ENCODE data around the gene ITPA. TPM values are rescaled to one million over a fixed set of nuclear protein-coding genes. Genes with fewer than 3 reads are reported as not detected.

Gene ITPA
- total and polyA plus RNA-seq, 2 of the 8 experiments (the other 6 are each of a cell fraction or from before 2014, with no cell fraction given): 88.2 to 94.0 TPM

GRCh38 chr20:3262566-3262965, 53.3 kb downstream of the ITPA start:
- POLR2A ChIA-PET (ENCODE audit: partially characterized antibody): no interaction called here
- no peaks in the 10 kb centered on the region for H3K27me3 ChIP-seq (replicated peaks in 1 of 4; ENCODE audit: control insufficient read depth in 3 of 4, extremely low read depth in 1 of 4, insufficient read depth in 3 of 4, low read length in 3 of 4)
- no peak overlapping the region for H2BK15ac ChIP-seq (ENCODE audit: low read length)
- TF ChIP-seq HDAC2 (IDR thresholded peaks at IDR 0.05; ENCODE audit: borderline replicate concordance in 1 of 2, low read depth in 2 of 2, low read length in 2 of 2) (no peak), MAX (IDR thresholded peaks at IDR 0.05) (no peak), TBP (IDR thresholded peaks at IDR 0.05; ENCODE audit: low read depth, low read length) (no peak), SAP30 (IDR thresholded peaks at IDR 0.05; ENCODE audit: insufficient read depth, insufficient replicate concordance, low read length) (no peak), PHF8 (conservative IDR thresholded peaks at IDR 0.05; ENCODE audit: low read depth, low read length) (no peak), SP2 (IDR thresholded peaks at IDR 0.05; ENCODE audit: low read length) (no peak), RFX5 (IDR thresholded peaks at IDR 0.05; ENCODE audit: borderline replicate concordance, low read depth, low read length) (no peak), FOSL1 (IDR thresholded peaks at IDR 0.05; ENCODE audit: insufficient read depth, low read depth, low read length) (no peak), CEBPB (IDR thresholded peaks at IDR 0.05; ENCODE audit: low read depth, low read length) (no peak), CTCF (IDR thresholded peaks at IDR 0.05; ENCODE audit: control extremely low read depth in 1 of 3, insufficient read depth in 1 of 3, low read depth in 1 of 3, low read length in 3 of 3) (no peak), CHD2 (IDR thresholded peaks at IDR 0.05; ENCODE audit: low read length) (no peak), GTF2F1 (IDR thresholded peaks at IDR 0.05; ENCODE audit: borderline replicate concordance, low read depth, low read length) (no peak), BCL11A (IDR thresholded peaks at IDR 0.05; ENCODE audit: low read depth in 2 of 2, low read length in 2 of 2) (no peak)

More at GRCh38 chr20:3262566-3262965, 53.3 kb downstream of the ITPA start:
- FAIRE-seq (no peak), DNase-seq (ENCODE audit: low read depth in 1 of 2, low spot score in 2 of 2) (no peak)
- Histone ChIP-seq H4K8ac (ENCODE audit: extremely low read depth, insufficient read depth, low read length) (no peak overlapping the region), H3K23me2 (ENCODE audit: low read depth, low read length) (no peaks in the 10 kb centered on the region), H3K27ac (ENCODE audit: low read depth, low read length) (no peak overlapping the region), H3K4me1 (replicated peaks in 1 of 4; ENCODE audit: control insufficient read depth in 3 of 4, insufficient read depth in 4 of 4, low read length in 3 of 4) (no peaks in the 10 kb centered on the region), H3K4me3 (ENCODE audit: extremely low read depth in 1 of 4, insufficient read depth in 2 of 4, low read depth in 3 of 4, low read length in 4 of 4) (no peak overlapping the region), H2BK5ac (ENCODE audit: low read depth, low read length) (no peak overlapping the region), H4K91ac (replicated peaks; ENCODE audit: insufficient read length, low read length) (no peak overlapping the region), H2BK12ac (ENCODE audit: low read depth, low read length) (no peak overlapping the region), H2AK5ac (ENCODE audit: low read depth, low read length) (no peak overlapping the region), H4K20me1 (replicated peaks in 1 of 2; ENCODE audit: control insufficient read depth in 1 of 2, insufficient read depth in 2 of 2, low read length in 2 of 2) (no peaks in the 10 kb centered on the region), H3K23ac (ENCODE audit: insufficient read length) (no peak overlapping the region), H3K9me3 (ENCODE audit: insufficient read depth in 2 of 2, low read depth in 1 of 2, low read length in 1 of 2) (no peaks in the 10 kb centered on the region), H3K14ac (ENCODE audit: insufficient read length) (no peak overlapping the region), H3K4me2 (ENCODE audit: insufficient read depth in 1 of 2, low read depth in 2 of 2, low read length in 2 of 2) (no peak overlapping the region), H4K5ac (ENCODE audit: insufficient read length, low read depth, low read length) (no peak overlapping the region), H3K9ac (replicated peaks in 1 of 4; ENCODE audit: extremely low read depth in 1 of 4, low read depth in 3 of 4, low read length in 3 of 4) (no peak overlapping the region), H3K79me1 (ENCODE audit: low read depth, low read length) (no peaks in the 10 kb centered on the region), H2AFZ (ENCODE audit: low read length) (no peak overlapping the region), H3K18ac (ENCODE audit: extremely low read depth, low read length) (no peak overlapping the region), H2BK120ac (replicated peaks; ENCODE audit: low read depth, low read length) (no peak overlapping the region), H2BK20ac (ENCODE audit: low read length) (no peak overlapping the region), H3K56ac (replicated peaks; ENCODE audit: insufficient read length, low read depth, low read length) (no peak overlapping the region), H3K4ac (replicated peaks; ENCODE audit: insufficient read length, low read depth, low read length) (no peak overlapping the region), H3K36me3 (ENCODE audit: control insufficient read depth in 2 of 4, insufficient read depth in 4 of 4, low read length in 3 of 4) (no peaks in the 10 kb centered on the region), H3K79me2 (ENCODE audit: control insufficient read depth in 1 of 2, insufficient read depth in 2 of 2, low read length in 2 of 2) (no peaks in the 10 kb centered on the region)
- CTCF ChIA-PET (ENCODE audit: partially characterized antibody): interaction anchor here (0.6 to 4.5 kb wide), 8 partner anchors 13 to 783 kb away, joined by 3 to 46 read pairs (median 3); no protein-coding TSS in a partner anchor
